Posterior vena cava (tissue), 2 donors: ENCODE results near the gene GCLM. TPM values are rescaled to one million over a fixed set of nuclear protein-coding genes. Genes with fewer than 3 reads are reported as not detected.
"Not testable (repeated sequence)": the region's sequence is repeated elsewhere in the genome, so short reads cannot be mapped to it uniquely, and the experiment has no call there.

Source experiments
- DNase-seq: peaks from one replicate; pipeline ENCODE4 v3.0.0-alpha.2; 2020; ENCODE audit warnings: low spot score
- intact Hi-C, 2 donors: fragments of 100-400 bp; cut with DNase I; formaldehyde crosslinking; loops; one replicate each; pipeline versions ENCODE4 v1.14.1 to v1.14.2; 2022 to 2023
- long read RNA-seq, 2 donors: library from polyadenylated mRNA; unstranded; transcript quantifications; one replicate each; pipeline ENCODE4 v2.0.0, GENCODE V29; 2020 to 2021
- total RNA-seq, 2 donors: library from RNA; stranded (reverse); fragmentation: NEBNext Ultra II Directional; extraction: Animal tissue kit (Norgen Biotek cat#: 25700); gene quantifications; one replicate each; pipeline ENCODE4 v1.2.1, GENCODE V29; 2021
- donor health status: DM: yes; HTN: yes; CAD: no.
- donor health status: DM: yes; HTN: yes; CAD: no.

The GCLM gene
- total RNA-seq: 10 to 100 TPM in 1 of 2 donors, 1 to 10 TPM in 1; 9.7 to 16.8 TPM
- long read RNA-seq, donor 1, full-length matches to known transcripts: 6 of 6 reads
- long read RNA-seq, donor 1, partial matches to known transcripts: 0 of 6 reads
- long read RNA-seq, donor 1, other reads (novel, unspliced or antisense): 0 of 6 reads
- long read RNA-seq, donor 2, full-length matches to known transcripts: 3 of 4 reads
- long read RNA-seq, donor 2, partial matches to known transcripts: 0 of 4 reads
- long read RNA-seq, donor 2, other reads (novel, unspliced or antisense): 1 of 4 reads

GRCh38 chr1:93909146-93910050 lies at the start of gene GCLM:
GCLM (minus strand) TSS chr1:93909430; CDS start chr1:93909163, 267 bp downstream.
- intact Hi-C loops: no loop called here
- DNase-seq: peak; percentile 97

DNA sequence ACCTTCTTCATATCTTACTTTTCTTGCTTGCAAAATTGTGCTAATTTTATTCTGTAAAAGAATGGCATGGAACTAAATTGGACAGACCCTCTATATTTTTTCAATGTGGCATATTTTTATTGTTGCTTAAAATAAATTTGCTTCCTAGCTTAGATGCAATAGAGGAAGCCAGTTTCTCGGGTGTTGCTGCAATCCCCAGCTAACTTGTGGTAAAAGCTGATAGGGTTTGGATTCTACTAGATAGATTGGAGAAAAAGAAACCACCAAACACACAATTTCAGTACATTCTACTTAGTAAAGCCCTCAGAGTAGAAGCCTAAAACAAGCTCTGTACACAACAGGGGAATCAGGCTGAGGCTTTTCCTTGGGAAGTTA lies 49.5 kb upstream of the GCLM start:
- intact Hi-C loops: no loop called here
- no peak for DNase-seq

DNA sequence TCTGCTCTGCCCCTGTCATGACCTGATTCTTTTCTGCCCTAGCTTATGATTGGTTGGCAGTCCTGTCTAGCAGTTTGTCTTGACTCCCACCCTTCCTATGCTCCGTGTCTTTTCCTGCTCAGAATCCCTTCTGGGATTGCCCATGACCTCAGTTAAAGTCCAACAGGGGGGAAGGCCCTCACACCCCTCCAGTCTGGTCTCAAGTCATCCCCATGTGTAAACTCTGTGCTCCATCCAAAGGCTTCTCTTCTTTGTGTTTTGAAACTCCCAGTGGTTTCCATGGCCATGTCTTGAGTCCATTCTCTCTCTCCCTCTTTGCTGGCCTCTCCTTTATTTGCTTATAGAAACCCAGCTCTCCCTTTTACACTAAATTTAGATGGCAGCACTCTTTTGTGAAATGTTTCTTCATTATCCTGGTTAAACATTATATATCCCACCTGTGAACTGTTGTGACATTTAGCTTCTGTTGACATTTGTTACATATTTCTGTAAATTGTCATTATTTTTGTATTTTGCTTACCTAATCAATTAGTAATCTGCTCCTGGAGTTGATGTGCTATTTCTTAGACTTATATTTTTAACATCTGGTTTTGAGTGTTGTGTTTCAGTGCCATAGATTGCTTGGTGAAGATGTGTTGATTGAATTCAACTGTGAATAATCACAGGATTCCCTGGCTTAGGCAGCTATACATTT lies 48.9 kb upstream of the GCLM start:
- intact Hi-C loops: no loop called here
- DNase-seq: no peak

GRCh38 chr1:93955765-93956164 lies 46.5 kb upstream of the GCLM start:
- intact Hi-C loops: no loop called here
- DNase-seq: no peak

GRCh38 chr1:93947002-93947686 lies 37.9 kb upstream of the GCLM start:
- DNase-seq, intact Hi-C loops: not testable (repeated sequence)

DNA sequence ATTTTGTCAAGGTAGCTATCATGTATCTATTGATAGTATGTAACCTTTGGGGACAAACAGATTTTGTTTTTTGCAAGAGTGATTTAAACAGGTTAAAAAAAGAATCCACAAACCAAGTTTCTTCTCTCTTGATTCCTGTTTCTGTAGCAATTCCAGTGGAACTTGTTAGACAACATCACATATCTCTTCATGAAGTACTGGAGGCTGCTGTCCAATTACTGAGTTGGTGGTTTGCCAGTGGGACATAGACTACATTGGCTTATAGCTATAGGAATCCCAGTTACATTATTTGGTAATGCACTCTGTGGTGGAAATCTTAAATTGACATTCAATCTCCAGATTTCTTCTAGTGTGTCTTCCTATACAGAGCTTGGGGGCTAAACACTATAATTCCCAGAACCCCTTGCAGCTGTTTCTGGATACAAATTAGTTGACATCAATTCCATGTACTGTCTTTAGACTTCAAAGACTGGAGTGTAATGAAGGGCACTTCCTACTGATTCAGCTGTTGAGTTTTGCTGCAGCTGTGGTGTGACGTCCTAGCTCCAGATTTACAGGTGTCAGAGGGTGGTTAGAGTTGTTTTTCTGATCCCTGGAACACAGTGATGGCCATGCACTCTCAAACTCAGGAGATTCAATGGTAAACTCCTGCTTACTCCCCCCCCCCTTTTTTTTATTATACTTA lies 29.4 kb upstream of the GCLM start:
- intact Hi-C loops: no loop called here
- no peak for DNase-seq

- intact Hi-C loops: no loop called here
- no peak for DNase-seq
These were observed 28.8 kb upstream of the GCLM start for GRCh38 chr1:93937997-93938396.

GRCh38 chr1:93925206-93925605 lies 16.0 kb upstream of the GCLM start:
- intact Hi-C loops: no loop called here
- no peak for DNase-seq

GRCh38 chr1:93919780-93920179 lies 10.6 kb upstream of the GCLM start:
- DNase-seq: no peak

DNA sequence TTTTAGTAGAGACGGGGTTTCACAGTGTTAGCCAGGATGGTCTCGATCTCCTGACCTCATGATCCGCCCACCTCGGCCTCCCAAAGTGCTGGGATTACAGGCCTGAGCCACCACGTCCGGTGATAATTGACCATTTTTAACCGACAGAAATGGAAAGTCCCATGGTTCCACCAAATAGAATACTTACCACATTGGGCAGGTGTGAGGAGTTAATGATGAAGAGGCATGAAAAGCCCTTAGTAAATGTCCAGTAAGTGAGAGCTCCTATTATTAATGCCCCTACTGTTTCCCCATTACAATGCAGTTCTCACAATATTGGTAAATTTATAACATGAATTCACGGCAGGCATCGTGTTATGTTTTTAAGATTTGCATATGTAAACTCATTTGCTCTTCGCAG lies 8.1 kb upstream of the GCLM start:
- intact Hi-C loops: no loop called here
- DNase-seq: no peak

More at GRCh38 chr1:93919780-93920179, 10.6 kb upstream of the GCLM start:
- intact Hi-C loops: no loop called here

- intact Hi-C loops, DNase-seq: not testable (repeated sequence)
These were observed 1.6 kb upstream of the GCLM start for GRCh38 chr1:93910880-93911279.

DNA sequence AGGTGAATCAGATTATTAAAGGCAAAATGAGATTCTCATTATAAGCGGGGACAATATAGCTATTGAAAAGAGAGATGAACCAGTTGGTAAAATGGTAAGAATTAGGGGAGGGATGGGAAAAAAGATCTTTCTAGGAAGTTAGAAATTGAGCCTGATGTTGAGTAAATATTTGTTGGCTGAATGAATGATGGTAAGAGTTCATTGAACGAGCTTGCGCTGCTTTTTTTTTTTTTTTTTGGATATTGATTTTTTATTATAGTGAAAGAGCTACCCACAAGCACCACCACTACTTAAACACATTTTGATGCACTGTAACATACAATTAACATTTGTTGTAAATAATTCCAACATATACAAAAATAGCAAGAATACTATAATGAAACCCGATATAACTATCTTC lies 1.1 kb upstream of the GCLM start:
- intact Hi-C loops: no loop called here
- no peak for DNase-seq

GRCh38 chr1:93908394-93909145 lies 660 bp downstream of the GCLM start:
- intact Hi-C loops: no loop called here
- peak; percentile 84 for DNase-seq

GRCh38 chr1:93907718-93908117 lies 1.5 kb downstream of the GCLM start:
- no peak for DNase-seq
- intact Hi-C loops: no loop called here

- intact Hi-C loops: no loop called here
- no peak for DNase-seq
These were observed 2.8 kb downstream of the GCLM start for GRCh38 chr1:93906480-93906879.

DNA sequence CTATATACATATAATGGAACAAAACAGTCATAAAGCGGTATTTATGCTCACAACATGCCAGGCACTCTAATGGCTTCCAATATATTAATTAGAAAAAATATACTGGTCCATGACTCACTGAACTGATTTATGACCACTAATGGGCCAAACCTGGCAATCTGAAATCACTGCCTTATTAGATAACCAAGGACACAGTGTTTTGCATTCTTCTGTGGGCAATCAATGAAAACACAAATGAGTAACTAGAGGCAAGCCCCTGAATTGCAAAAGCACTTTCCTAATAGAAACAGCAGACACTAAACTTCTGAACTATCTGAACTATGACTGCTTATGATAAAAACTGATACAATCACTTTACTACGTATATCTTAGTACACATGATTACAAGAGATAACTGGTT lies 3.5 kb downstream of the GCLM start:
- DNase-seq: no peak
- intact Hi-C loops: no loop called here

DNA sequence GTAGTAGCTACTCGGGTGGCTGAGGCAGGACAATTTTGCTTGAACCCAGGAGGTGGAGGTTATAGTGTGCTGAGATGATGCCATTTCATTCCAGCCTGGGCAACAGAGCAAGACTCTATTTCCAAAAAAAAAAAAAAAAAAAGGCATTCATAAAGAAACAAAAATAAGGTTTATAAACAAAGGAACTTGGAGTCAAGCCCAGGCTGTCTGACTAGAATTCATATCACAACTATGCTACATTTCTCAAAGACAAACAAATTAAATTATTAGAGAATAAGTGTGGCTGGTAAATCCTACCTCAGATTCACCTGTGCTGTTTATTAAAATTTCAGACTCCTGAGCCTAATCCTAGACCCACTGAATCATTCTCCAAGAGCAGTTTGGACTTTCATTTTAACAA lies 4.2 kb downstream of the GCLM start:
- DNase-seq: no peak
- intact Hi-C loops: no loop called here

DNA sequence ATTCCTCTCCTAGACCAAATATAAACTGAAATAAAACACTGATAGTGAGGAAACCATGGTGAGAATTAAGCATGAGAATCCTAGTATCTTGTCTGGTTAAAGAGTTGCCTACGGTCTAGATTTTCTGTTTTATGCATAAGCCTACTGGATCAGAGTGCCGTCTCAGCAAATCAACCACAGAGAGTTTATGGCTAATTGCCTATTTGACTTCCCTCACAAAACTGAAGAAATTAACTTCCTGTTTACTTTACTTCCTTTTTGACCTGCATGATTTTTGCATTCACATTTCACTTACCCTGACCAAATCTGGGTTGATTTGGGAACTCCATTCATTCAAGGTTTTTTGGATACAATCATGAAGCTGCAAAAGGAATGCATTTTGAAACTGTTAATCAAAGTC lies 5.0 kb downstream of the GCLM start:
- DNase-seq: no peak
- intact Hi-C loops: no loop called here
